Measurements from ENCODE around the gene OR13J1. TPM values are rescaled to one million over a fixed set of nuclear protein-coding genes. Genes with fewer than 3 reads are reported as not detected.
"Not testable (repeated sequence)": the region's sequence is repeated elsewhere in the genome, so short reads cannot be mapped to it uniquely, and the experiment has no call there.

The OR13J1 gene
- total RNA-seq, 1 donor from 2014 or later, result not detected

- peak; percentile 59 for DNase-seq (ENCODE audit: low spot score)
Observed at GRCh38 chr9:35905051-35905781, 35.0 kb upstream of the OR13J1 start.

GRCh38 chr9:35904338-35904737, 34.1 kb upstream of the OR13J1 start:
- DNase-seq (ENCODE audit: low spot score), result no peak

- DNase-seq (ENCODE audit: low spot score), result peak; percentile 71
Observed at GRCh38 chr9:35903049-35903448, 32.8 kb upstream of the OR13J1 start.

GRCh38 chr9:35899021-35899420, 28.8 kb upstream of the OR13J1 start:
- no peak for DNase-seq (ENCODE audit: low spot score)

- no peak for DNase-seq (ENCODE audit: low spot score)
Observed at GRCh38 chr9:35898337-35898736, 28.1 kb upstream of the OR13J1 start.

GRCh38 chr9:35897376-35898099, 27.3 kb upstream of the OR13J1 start:
- DNase-seq (ENCODE audit: low spot score), result not testable (repeated sequence)

GRCh38 chr9:35896570-35896969, 26.4 kb upstream of the OR13J1 start:
- DNase-seq (ENCODE audit: low spot score), result no peak

GRCh38 chr9:35892051-35892450, 21.9 kb upstream of the OR13J1 start:
- DNase-seq (ENCODE audit: low spot score), result no peak

- DNase-seq (ENCODE audit: low spot score), result no peak
Observed at GRCh38 chr9:35891646-35892045, 21.4 kb upstream of the OR13J1 start.

- not testable (repeated sequence) for DNase-seq (ENCODE audit: low spot score)
Observed at GRCh38 chr9:35884908-35885307, 14.7 kb upstream of the OR13J1 start.

GRCh38 chr9:35882996-35883395, 12.8 kb upstream of the OR13J1 start:
- DNase-seq (ENCODE audit: low spot score), result peak; percentile 13

GRCh38 chr9:35882263-35882848, 12.2 kb upstream of the OR13J1 start:
- peak; percentile 82 for DNase-seq (ENCODE audit: low spot score)

- no peak for DNase-seq (ENCODE audit: low spot score)
Observed at GRCh38 chr9:35872505-35872904, 2.3 kb upstream of the OR13J1 start.

GRCh38 chr9:35871545-35871944, 1.3 kb upstream of the OR13J1 start:
- DNase-seq (ENCODE audit: low spot score), result no peak

- DNase-seq (ENCODE audit: low spot score), result no peak
Observed at GRCh38 chr9:35869621-35870216, 482 bp downstream of the OR13J1 start.

- DNase-seq (ENCODE audit: low spot score), result no peak
Observed at GRCh38 chr9:35868933-35869332, 1.3 kb downstream of the OR13J1 start.

GRCh38 chr9:35867538-35867937, 2.7 kb downstream of the OR13J1 start:
- DNase-seq (ENCODE audit: low spot score), result no peak

GRCh38 chr9:35864695-35865255, 5.4 kb downstream of the OR13J1 start:
- DNase-seq (ENCODE audit: low spot score), result no peak

- DNase-seq (ENCODE audit: low spot score), result no peak
Observed at GRCh38 chr9:35863583-35863982, 6.6 kb downstream of the OR13J1 start.

- no peak for DNase-seq (ENCODE audit: low spot score)
Observed at GRCh38 chr9:35862328-35862727, 7.9 kb downstream of the OR13J1 start.

GRCh38 chr9:35861161-35861897, 8.9 kb downstream of the OR13J1 start:
- DNase-seq (ENCODE audit: low spot score), result no peak
